Esophagus muscularis mucosa (tissue), 4 donors: ENCODE results near the gene PTPN1. TPM values are rescaled to one million over a fixed set of nuclear protein-coding genes. Genes with fewer than 3 reads are reported as not detected.

Source experiments
- DNase-seq: peaks from one replicate; pipeline ENCODE4 v3.0.0-alpha.2; 2017; ENCODE audit errors: extremely low spot score
- H3K27ac ChIP-seq, 4 donors: fragments of 200-600 bp; sonication (generic); replicated peaks in 1 of 4; 1 replicate in 3 of 4; 2 replicates in 1 of 4; pipeline ENCODE4 v1.5.1; 2016 to 2019; ENCODE audit warnings: mild to moderate bottlenecking in 1 of 4
- H3K27me3 ChIP-seq, 4 donors: fragments of 200-600 bp; sonication (generic); one replicate each; pipeline versions ENCODE4 v1.5.1 to v1.6.0; 2016 to 2019
- H3K36me3 ChIP-seq, 4 donors: fragments of 200-600 bp; sonication (generic); one replicate each; pipeline ENCODE4 v1.5.1; 2016 to 2019
- H3K4me1 ChIP-seq, 4 donors: fragments of 200-600 bp; sonication (generic); one replicate each; pipeline ENCODE4 v1.5.1; 2016 to 2019
- H3K4me3 ChIP-seq, 4 donors: fragments of 200-600 bp; sonication (generic); 1 replicate in 2 of 4; 2 replicates in 2 of 4; pipeline ENCODE4 v1.5.1; 2016 to 2019; ENCODE audit warnings: mild to moderate bottlenecking in 4 of 4, moderate library complexity in 1 of 4
- H3K9me3 ChIP-seq, 4 donors: fragments of 200-600 bp; sonication (generic); 1 replicate in 3 of 4; 2 replicates in 1 of 4; pipeline ENCODE4 v1.5.1; 2016 to 2019
- CTCF ChIP-seq, 3 experiments: fragments of 200-600 bp in 2 of 3; fragments of 450-650 bp in 1 of 3; sonication (generic) in 2 of 3; IDR thresholded peaks; one replicate each; pipeline ENCODE4 v1.5.1; 2017 to 2019; ENCODE audit warnings: antibody characterized with exemption in 3 of 3, mild to moderate bottlenecking in 2 of 3, moderate library complexity in 1 of 3
- EP300 ChIP-seq: sonication (generic); formaldehyde crosslinking; IDR thresholded peaks from one replicate; pipeline ENCODE4 v1.6.1; 2017; ENCODE audit warnings: antibody characterized with exemption
- POLR2A ChIP-seq: fragments of 450-650 bp; IDR thresholded peaks from one replicate; pipeline ENCODE4 v1.6.1; 2017; ENCODE audit warnings: antibody characterized with exemption, moderate library complexity, mild to moderate bottlenecking, low read depth
- POLR2AphosphoS5 ChIP-seq, 2 donors: sonication (generic); formaldehyde crosslinking; IDR thresholded peaks; one replicate each; pipeline ENCODE4 v1.6.1; 2017; ENCODE audit warnings: antibody characterized with exemption in 2 of 2
- WGBS: methylation state at CpG from one replicate; pipeline ENCODE4 v1.1.5; 2018; 5-methylcytosine and 5-hydroxymethylcytosine counted together
- intact Hi-C: fragments of 100-400 bp; cut with DNase I; formaldehyde crosslinking; loops from one replicate; pipeline ENCODE4 v1.15.1; 2023
- total RNA-seq, 4 donors: library from RNA; depleted of rRNA; stranded (reverse); fragments of >200 nt; gene quantifications; one replicate each; pipeline versions ENCODE4 v1.1.0 to v1.2.1, GENCODE V29; 2016

PTPN1 gene
- total RNA-seq, 4 donors from 2014 or later = 21.2 to 49.0 (median 41.0) TPM

GRCh38 chr20:50600281-50600895, 90.2 kb downstream of the PTPN1 start:
- Histone ChIP-seq H3K4me3 (no peak overlapping the region), H3K27ac (no peak overlapping the region), H3K4me1 (peaks cover 0 to 9% (median 5%) of the 10 kb centered on the region in 4 donors), H3K27me3 (peaks cover 0 to 61% (median 6%) of the 10 kb centered on the region in 4 donors), H3K9me3 (no peaks in the 10 kb centered on the region), H3K36me3 (peaks cover 0 to 16% (median 12%) of the 10 kb centered on the region in 4 donors)
- no peak for DNase-seq
- TF ChIP-seq POLR2A = no peak
- TF ChIP-seq EP300 = no peak
- no peak for TF ChIP-seq CTCF (IDR thresholded peaks at IDR 0.05)
- TF ChIP-seq POLR2AphosphoS5 (IDR thresholded peaks at IDR 0.05) = no peak
- 85% methylated on average over 12 of the region's 12 CpGs for WGBS
- intact Hi-C loops = no loop called here

- peaks cover 0 to 16% (median 12%) of the 10 kb centered on the region in 4 donors for H3K36me3 ChIP-seq
- DNase-seq = no peak
- H3K9me3 ChIP-seq = no peaks in the 10 kb centered on the region
- H3K4me3 ChIP-seq = no peak overlapping the region
- WGBS = 91% methylated on average over 32 of the region's 33 CpGs
- intact Hi-C loops = no loop called here
- peaks cover 0 to under 1% (median 0%) of the 10 kb centered on the region in 4 donors for H3K4me1 ChIP-seq
- TF ChIP-seq CTCF (IDR thresholded peaks at IDR 0.05) = no peak
- no peak for TF ChIP-seq POLR2AphosphoS5 (IDR thresholded peaks at IDR 0.05)
- no peak for TF ChIP-seq EP300
- no peak for TF ChIP-seq POLR2A
- H3K27ac ChIP-seq = no peak overlapping the region
- H3K27me3 ChIP-seq = peaks cover 0 to 47% (median 1%) of the 10 kb centered on the region in 4 donors
Measured at GRCh38 chr20:50601511-50602431, 91.6 kb downstream of the PTPN1 start.

GRCh38 chr20:50602432-50603088, 92.4 kb downstream of the PTPN1 start:
- 95% methylated on average over 7 of the region's 15 CpGs for WGBS
- no peak for DNase-seq
- no peak for TF ChIP-seq EP300
- no peak for TF ChIP-seq POLR2A
- TF ChIP-seq CTCF (IDR thresholded peaks at IDR 0.05) = no peak
- no peak for TF ChIP-seq POLR2AphosphoS5 (IDR thresholded peaks at IDR 0.05)
- Histone ChIP-seq H3K4me1 (no peaks in the 10 kb centered on the region), H3K9me3 (no peaks in the 10 kb centered on the region), H3K36me3 (peaks cover 0 to 16% (median 12%) of the 10 kb centered on the region in 4 donors), H3K27me3 (peaks cover 0 to 39% (median 0%) of the 10 kb centered on the region in 4 donors), H3K4me3 (no peak overlapping the region), H3K27ac (no peak overlapping the region)
- intact Hi-C loops = no loop called here

GRCh38 chr20:50604451-50604850, 94.3 kb downstream of the PTPN1 start:
- no peak overlapping the region for H3K27ac ChIP-seq
- TF ChIP-seq POLR2A (no peak), EP300 (no peak), CTCF (IDR thresholded peaks at IDR 0.05) (no peak), POLR2AphosphoS5 (IDR thresholded peaks at IDR 0.05) (no peak)
- H3K27me3 ChIP-seq = peaks cover 0 to 21% (median 0%) of the 10 kb centered on the region in 4 donors
- H3K9me3 ChIP-seq = no peaks in the 10 kb centered on the region
- 87% methylated on average over 6 of the region's 12 CpGs for WGBS
- H3K4me3 ChIP-seq = no peak overlapping the region
- no peak for DNase-seq
- intact Hi-C loops = no loop called here
- peaks cover 0 to 30% (median 23%) of the 10 kb centered on the region in 4 donors for H3K36me3 ChIP-seq
- H3K4me1 ChIP-seq = no peaks in the 10 kb centered on the region
